ENCODE measurements around the gene OR1L8. TPM values are rescaled to one million over a fixed set of nuclear protein-coding genes. Genes with fewer than 3 reads are reported as not detected.
"Not testable (repeated sequence)": the region's sequence is repeated elsewhere in the genome, so short reads cannot be mapped to it uniquely, and the experiment has no call there.

OR1L8 gene
- polyA plus RNA-seq (2012; ENCODE audit: insufficient read length, low read depth) = not detected

GRCh38 chr9:122583284-122583683 is at the start of gene OR1L8:
OR1L8 (minus strand) TSS chr9:122583384; CDS start chr9:122568477, 14,907 bp downstream.
- TF ChIP-seq POLR2AphosphoS5 (IDR thresholded peaks at IDR 0.05; ENCODE audit: low read depth, low read length); SIN3A (IDR thresholded peaks at IDR 0.05; ENCODE audit: borderline replicate concordance, insufficient read depth, low read length); FOXP2 (optimal IDR thresholded peaks at IDR 0.05; ENCODE audit: borderline replicate concordance, extremely low read depth, extremely low read length, insufficient read depth): not testable (repeated sequence)

- TF ChIP-seq POLR2AphosphoS5 (IDR thresholded peaks at IDR 0.05; ENCODE audit: low read depth, low read length) = no peak
- no peak for TF ChIP-seq SIN3A (IDR thresholded peaks at IDR 0.05; ENCODE audit: borderline replicate concordance, insufficient read depth, low read length)
- TF ChIP-seq, protein P1, sequence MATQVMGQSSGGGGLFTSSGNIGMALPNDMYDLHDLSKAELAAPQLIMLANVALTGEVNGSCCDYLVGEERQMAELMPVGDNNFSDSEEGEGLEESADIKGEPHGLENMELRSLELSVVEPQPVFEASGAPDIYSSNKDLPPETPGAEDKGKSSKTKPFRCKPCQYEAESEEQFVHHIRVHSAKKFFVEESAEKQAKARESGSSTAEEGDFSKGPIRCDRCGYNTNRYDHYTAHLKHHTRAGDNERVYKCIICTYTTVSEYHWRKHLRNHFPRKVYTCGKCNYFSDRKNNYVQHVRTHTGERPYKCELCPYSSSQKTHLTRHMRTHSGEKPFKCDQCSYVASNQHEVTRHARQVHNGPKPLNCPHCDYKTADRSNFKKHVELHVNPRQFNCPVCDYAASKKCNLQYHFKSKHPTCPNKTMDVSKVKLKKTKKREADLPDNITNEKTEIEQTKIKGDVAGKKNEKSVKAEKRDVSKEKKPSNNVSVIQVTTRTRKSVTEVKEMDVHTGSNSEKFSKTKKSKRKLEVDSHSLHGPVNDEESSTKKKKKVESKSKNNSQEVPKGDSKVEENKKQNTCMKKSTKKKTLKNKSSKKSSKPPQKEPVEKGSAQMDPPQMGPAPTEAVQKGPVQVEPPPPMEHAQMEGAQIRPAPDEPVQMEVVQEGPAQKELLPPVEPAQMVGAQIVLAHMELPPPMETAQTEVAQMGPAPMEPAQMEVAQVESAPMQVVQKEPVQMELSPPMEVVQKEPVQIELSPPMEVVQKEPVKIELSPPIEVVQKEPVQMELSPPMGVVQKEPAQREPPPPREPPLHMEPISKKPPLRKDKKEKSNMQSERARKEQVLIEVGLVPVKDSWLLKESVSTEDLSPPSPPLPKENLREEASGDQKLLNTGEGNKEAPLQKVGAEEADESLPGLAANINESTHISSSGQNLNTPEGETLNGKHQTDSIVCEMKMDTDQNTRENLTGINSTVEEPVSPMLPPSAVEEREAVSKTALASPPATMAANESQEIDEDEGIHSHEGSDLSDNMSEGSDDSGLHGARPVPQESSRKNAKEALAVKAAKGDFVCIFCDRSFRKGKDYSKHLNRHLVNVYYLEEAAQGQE (IDR thresholded peaks at IDR 0.05; ENCODE audit: insufficient read depth in 1 of 2, low read depth in 2 of 2, low read length in 2 of 2) = no peak
- TF ChIP-seq TAF1 (IDR thresholded peaks at IDR 0.05; ENCODE audit: borderline replicate concordance, insufficient read depth, low read length) = no peak
- no peak for TF ChIP-seq FOXP2 (optimal IDR thresholded peaks at IDR 0.05; ENCODE audit: borderline replicate concordance, extremely low read depth, extremely low read length, insufficient read depth)
Observed at GRCh38 chr9:122619996-122620395, 36.8 kb upstream of the OR1L8 start.

DNA sequence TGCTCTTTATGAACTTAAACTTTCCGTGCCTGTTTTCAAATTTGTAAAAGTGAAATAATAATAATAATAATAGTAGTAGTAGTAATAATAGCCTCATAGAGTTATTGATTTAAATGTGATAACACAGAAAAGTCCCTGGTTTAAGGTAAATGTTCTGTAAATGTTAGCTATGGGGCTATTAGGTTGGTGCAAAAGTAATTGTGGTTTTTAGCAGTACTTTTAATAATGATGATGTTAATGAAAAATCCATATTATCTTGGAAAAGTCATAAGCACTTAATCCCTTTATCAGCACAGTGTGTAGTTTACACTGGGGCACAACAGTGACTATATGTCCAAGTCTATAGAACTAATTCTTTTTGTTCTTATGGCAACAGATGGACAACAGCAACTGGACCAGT is 31.2 kb upstream of the OR1L8 start, which contains the start of gene OR1Q1:
Gene OR1Q1 (plus strand): TSS at position 377 of the 400 bp plus-strand sequence. CDS start 0 bp downstream, at position 377.
- TF ChIP-seq, protein P1 (IDR thresholded peaks at IDR 0.05; ENCODE audit: insufficient read depth in 1 of 2, low read depth in 2 of 2, low read length in 2 of 2) = no peak
- TF ChIP-seq POLR2AphosphoS5 (IDR thresholded peaks at IDR 0.05; ENCODE audit: low read depth, low read length) (no peak), SIN3A (IDR thresholded peaks at IDR 0.05; ENCODE audit: borderline replicate concordance, insufficient read depth, low read length) (no peak), FOXP2 (optimal IDR thresholded peaks at IDR 0.05; ENCODE audit: borderline replicate concordance, extremely low read depth, extremely low read length, insufficient read depth) (no peak)

GRCh38 chr9:122609804-122610203 is 26.6 kb upstream of the OR1L8 start:
- no peak for TF ChIP-seq FOXP2 (optimal IDR thresholded peaks at IDR 0.05; ENCODE audit: borderline replicate concordance, extremely low read depth, extremely low read length, insufficient read depth)
- no peak for TF ChIP-seq POLR2AphosphoS5 (IDR thresholded peaks at IDR 0.05; ENCODE audit: low read depth, low read length)
- no peak for TF ChIP-seq TAF1 (IDR thresholded peaks at IDR 0.05; ENCODE audit: borderline replicate concordance, insufficient read depth, low read length)
- no peak for TF ChIP-seq SIN3A (IDR thresholded peaks at IDR 0.05; ENCODE audit: borderline replicate concordance, insufficient read depth, low read length)

GRCh38 chr9:122606587-122606986 is 23.4 kb upstream of the OR1L8 start:
- TF ChIP-seq TAF1 (IDR thresholded peaks at IDR 0.05; ENCODE audit: borderline replicate concordance, insufficient read depth, low read length) (no peak), FOXP2 (optimal IDR thresholded peaks at IDR 0.05; ENCODE audit: borderline replicate concordance, extremely low read depth, extremely low read length, insufficient read depth) (no peak), POLR2AphosphoS5 (IDR thresholded peaks at IDR 0.05; ENCODE audit: low read depth, low read length) (no peak), SIN3A (IDR thresholded peaks at IDR 0.05; ENCODE audit: borderline replicate concordance, insufficient read depth, low read length) (no peak)
- TF ChIP-seq, protein P1 (IDR thresholded peaks at IDR 0.05; ENCODE audit: insufficient read depth in 1 of 2, low read depth in 2 of 2, low read length in 2 of 2) = no peak

DNA sequence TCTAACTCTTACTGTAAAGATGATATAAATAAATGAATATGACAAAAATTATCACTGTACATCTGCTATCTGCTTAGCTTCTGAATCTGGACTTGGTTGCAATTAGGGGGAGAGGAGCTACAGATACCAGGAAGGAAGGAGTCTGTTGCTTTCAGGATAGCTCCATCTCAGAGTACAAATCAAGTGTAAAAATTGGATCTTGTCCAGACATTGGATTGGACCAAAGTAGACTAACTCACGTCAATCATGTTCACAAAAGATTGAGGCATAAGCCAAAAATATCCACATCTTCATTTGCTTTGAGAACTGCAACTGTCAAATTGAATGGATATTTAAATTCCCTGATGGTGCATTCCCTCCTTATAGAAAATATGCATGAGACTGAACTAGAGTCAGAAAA is 22.5 kb upstream of the OR1L8 start:
- TF ChIP-seq FOXP2 (optimal IDR thresholded peaks at IDR 0.05; ENCODE audit: borderline replicate concordance, extremely low read depth, extremely low read length, insufficient read depth) (no peak), POLR2AphosphoS5 (IDR thresholded peaks at IDR 0.05; ENCODE audit: low read depth, low read length) (no peak), TAF1 (IDR thresholded peaks at IDR 0.05; ENCODE audit: borderline replicate concordance, insufficient read depth, low read length) (no peak), SIN3A (IDR thresholded peaks at IDR 0.05; ENCODE audit: borderline replicate concordance, insufficient read depth, low read length) (no peak)
- TF ChIP-seq, protein P1 (IDR thresholded peaks at IDR 0.05; ENCODE audit: insufficient read depth in 1 of 2, low read depth in 2 of 2, low read length in 2 of 2) = no peak
